Measurements from ENCODE around the gene CFAP77. TPM values are rescaled to one million over a fixed set of nuclear protein-coding genes. Genes with fewer than 3 reads are reported as not detected.

The CFAP77 gene
- total RNA-seq, 2 donors from 2014 or later = not detected

- Histone ChIP-seq H3K9me3 (no peaks in the 10 kb centered on the region), H3K27ac (no peak overlapping the region), H3K4me1 (ENCODE audit: control insufficient read depth in 1 of 2, low read depth in 2 of 2) (no peaks in the 10 kb centered on the region), H3K4me3 (no peak overlapping the region), H3K36me3 (no peaks in the 10 kb centered on the region), H3K27me3 (replicated peaks; ENCODE audit: insufficient read depth) (no peaks in the 10 kb centered on the region)
- DNase-seq (ENCODE audit: low spot score) = no peak
- TF ChIP-seq CTCF (IDR thresholded peaks at IDR 0.05) = no peak
- ATAC-seq (ENCODE audit: insufficient number of reproducible peaks, low FRiP score, low read depth) = no peak
Measured at GRCh38 chr9:132556235-132556634, 146.2 kb downstream of the CFAP77 start.

GRCh38 chr9:132556714-132557113, 146.7 kb downstream of the CFAP77 start:
- Histone ChIP-seq H3K36me3 (no peaks in the 10 kb centered on the region), H3K27me3 (replicated peaks; ENCODE audit: insufficient read depth) (no peaks in the 10 kb centered on the region), H3K27ac (no peak overlapping the region), H3K9me3 (no peaks in the 10 kb centered on the region), H3K4me1 (ENCODE audit: control insufficient read depth in 1 of 2, low read depth in 2 of 2) (no peaks in the 10 kb centered on the region), H3K4me3 (no peak overlapping the region)
- ATAC-seq (ENCODE audit: insufficient number of reproducible peaks, low FRiP score, low read depth) (no peak), DNase-seq (ENCODE audit: low spot score) (no peak)
- TF ChIP-seq CTCF (IDR thresholded peaks at IDR 0.05) = no peak

GRCh38 chr9:132557159-132557558, 147.1 kb downstream of the CFAP77 start:
- no peak for TF ChIP-seq CTCF (IDR thresholded peaks at IDR 0.05)
- Histone ChIP-seq H3K9me3 (no peaks in the 10 kb centered on the region), H3K4me3 (no peak overlapping the region), H3K36me3 (no peaks in the 10 kb centered on the region), H3K4me1 (ENCODE audit: control insufficient read depth in 1 of 2, low read depth in 2 of 2) (no peaks in the 10 kb centered on the region), H3K27ac (no peak overlapping the region), H3K27me3 (replicated peaks; ENCODE audit: insufficient read depth) (no peaks in the 10 kb centered on the region)
- DNase-seq (ENCODE audit: low spot score) (no peak), ATAC-seq (ENCODE audit: insufficient number of reproducible peaks, low FRiP score, low read depth) (no peak)

GRCh38 chr9:132559711-132560110, 149.7 kb downstream of the CFAP77 start:
- no peak for DNase-seq (ENCODE audit: low spot score)
- no peak for TF ChIP-seq CTCF (IDR thresholded peaks at IDR 0.05)
- H3K27me3 ChIP-seq (replicated peaks; ENCODE audit: insufficient read depth) = no peaks in the 10 kb centered on the region

GRCh38 chr9:132560616-132561202, 150.7 kb downstream of the CFAP77 start:
- H3K36me3 ChIP-seq = no peaks in the 10 kb centered on the region
- DNase-seq (ENCODE audit: low spot score) (no peak), ATAC-seq (ENCODE audit: insufficient number of reproducible peaks, low FRiP score, low read depth) (no peak)
- TF ChIP-seq CTCF (IDR thresholded peaks at IDR 0.05) = no peak
- H3K27me3 ChIP-seq (replicated peaks; ENCODE audit: insufficient read depth) = no peaks in the 10 kb centered on the region
- no peak overlapping the region for H3K4me3 ChIP-seq
- no peak overlapping the region for H3K27ac ChIP-seq
- no peaks in the 10 kb centered on the region for H3K9me3 ChIP-seq
- H3K4me1 ChIP-seq (ENCODE audit: control insufficient read depth in 1 of 2, low read depth in 2 of 2) = no peaks in the 10 kb centered on the region

More at GRCh38 chr9:132559711-132560110, 149.7 kb downstream of the CFAP77 start:
- H3K36me3 ChIP-seq = no peaks in the 10 kb centered on the region
- ATAC-seq (ENCODE audit: insufficient number of reproducible peaks, low FRiP score, low read depth) = no peak
- H3K4me1 ChIP-seq (ENCODE audit: control insufficient read depth in 1 of 2, low read depth in 2 of 2) = no peaks in the 10 kb centered on the region
- no peak overlapping the region for H3K27ac ChIP-seq
- H3K4me3 ChIP-seq = no peak overlapping the region
- no peaks in the 10 kb centered on the region for H3K9me3 ChIP-seq

Measured in thoracic aorta (tissue), 2 donors.